Keratinocyte (primary cell): Measurements from ENCODE around the gene LRRC37B. TPM values are rescaled to one million over a fixed set of nuclear protein-coding genes. Genes with fewer than 3 reads are reported as not detected.

Source experiments
- DNase-seq: peaks from one replicate; pipeline ENCODE4 v3.0.0-alpha.2; 2011; ENCODE audit warnings: low read depth, missing footprints, low spot score
- FAIRE-seq: peaks from 2 replicates; lab custom pipeline; 2011; peaks lifted over from hg19 to GRCh38; lab: Jason Lieb, UNC
- H2AFZ ChIP-seq: 2 replicates; pipeline ENCODE4 v1.6.0; 2012; ENCODE audit warnings: low read length, control low read depth, inconsistent platforms; ENCODE audit not compliant: control insufficient read depth
- H3K27ac ChIP-seq: 2 replicates; pipeline ENCODE4 v1.5.1; 2011; ENCODE audit warnings: low read length; ENCODE audit not compliant: control insufficient read depth, insufficient read depth
- H3K27me3 ChIP-seq: 3 replicates; pipeline ENCODE4 v1.6.0; 2011; ENCODE audit warnings: low read length; ENCODE audit not compliant: control insufficient read depth, insufficient read depth; ENCODE audit errors: extremely low read depth
- H3K36me3 ChIP-seq, 2 experiments: 2 replicates in 1 of 2; 3 replicates in 1 of 2; pipeline ENCODE4 v1.5.1; 2011; ENCODE audit warnings: low read length in 2 of 2, mild to moderate bottlenecking in 1 of 2; ENCODE audit not compliant: control insufficient read depth in 2 of 2, insufficient read depth in 2 of 2; ENCODE audit errors: extremely low read depth in 1 of 2
- H3K4me1 ChIP-seq: 3 replicates; pipeline ENCODE4 v1.5.1; 2011; ENCODE audit warnings: low read length; ENCODE audit not compliant: control insufficient read depth, insufficient read depth; ENCODE audit errors: extremely low read depth
- H3K4me2 ChIP-seq: 3 replicates; pipeline ENCODE4 v1.6.0; 2011; ENCODE audit warnings: low read depth, low read length; ENCODE audit not compliant: control insufficient read depth, insufficient read depth; ENCODE audit errors: extremely low read depth
- H3K4me3 ChIP-seq, 3 experiments: fragments of 200-600 bp in 1 of 3; sonication (generic) in 1 of 3; 2 replicates in 2 of 3; 3 replicates in 1 of 3; pipeline ENCODE4 v1.5.1; 2011 to 2016; ENCODE audit warnings: low read length in 3 of 3, mild to moderate bottlenecking in 3 of 3, control low read depth in 2 of 3, inconsistent platforms in 1 of 3, low read depth in 1 of 3, mixed read lengths in 1 of 3, mixed run types in 1 of 3, moderate library complexity in 1 of 3; ENCODE audit not compliant: control insufficient read depth in 2 of 3, insufficient read depth in 2 of 3; ENCODE audit errors: extremely low read depth in 1 of 3
- H3K79me2 ChIP-seq: 2 replicates; pipeline ENCODE4 v1.6.0; 2012; ENCODE audit warnings: low read length; ENCODE audit not compliant: control insufficient read depth, insufficient read depth
- H3K9ac ChIP-seq: 3 replicates; pipeline ENCODE4 v1.6.0; 2011; ENCODE audit warnings: low read length; ENCODE audit not compliant: control insufficient read depth, insufficient read depth; ENCODE audit errors: extremely low read depth
- H3K9me1 ChIP-seq: 3 replicates; pipeline ENCODE4 v1.6.0; 2011; ENCODE audit warnings: low read length; ENCODE audit not compliant: control insufficient read depth, insufficient read depth; ENCODE audit errors: extremely low read depth
- H3K9me3 ChIP-seq: 2 replicates; pipeline ENCODE4 v1.5.1; 2012; ENCODE audit warnings: low read depth, low read length; ENCODE audit not compliant: control insufficient read depth
- H4K20me1 ChIP-seq: 3 replicates; pipeline ENCODE4 v1.6.0; 2011; ENCODE audit warnings: low read length; ENCODE audit not compliant: control insufficient read depth, insufficient read depth; ENCODE audit errors: extremely low read depth
- CTCF ChIP-seq, 3 experiments: IDR thresholded peaks in 1 of 3; conservative IDR thresholded peaks in 1 of 3; optimal IDR thresholded peaks in 1 of 3; 2 replicates in 2 of 3; 3 replicates in 1 of 3; pipeline versions ENCODE3 to v1.5.1; 2011; ENCODE audit warnings: low read length in 3 of 3, mild to moderate bottlenecking in 3 of 3, moderate library complexity in 2 of 3, control low read depth in 1 of 3, inconsistent platforms in 1 of 3; ENCODE audit not compliant: insufficient read depth in 2 of 3; ENCODE audit errors: extremely low read depth in 1 of 3
- EZH2 ChIP-seq: IDR thresholded peaks from one replicate; pipeline ENCODE4 v1.6.1; 2012; ENCODE audit warnings: inconsistent platforms, mild to moderate bottlenecking, low read length, moderate library complexity
- dilution Hi-C: fragments of 300-500 bp; cut with MboI; formaldehyde crosslinking; loops from one replicate; pipeline ENCODE4 v1.7.0; 2020; ENCODE audit warnings: low sequenced_read_pairs; ENCODE audit not compliant: extremely low pct_ligation_motif_present
- polyA plus RNA-seq, 5 experiments: library from polyadenylated mRNA; depleted of rRNA in 3 of 5; stranded (reverse) in 3 of 5; stranded (forward) in 1 of 5; unstranded in 1 of 5; fragments of >200 nt; gene quantifications; 1 replicate in 1 of 5; 2 replicates in 3 of 5; 3 replicates in 1 of 5; pipeline versions ENCODE4 v1.2.1 to v1.2.3, GENCODE V29; 2011 to 2012; ENCODE audit warnings: missing spikeins in 2 of 5, low read depth in 1 of 5, low replicate concordance in 1 of 5
- small RNA-seq, 3 experiments: library from RNA; depleted of rRNA; stranded (forward); fragments of <200 nt; gene quantifications; one replicate each; pipeline ENCODE3, GENCODE V24; 2012; ENCODE audit warnings: low read depth in 3 of 3, low replicate concordance in 1 of 3; ENCODE audit not compliant: insufficient read length in 3 of 3

LRRC37B gene
- polyA plus RNA-seq, 1 donor (not counting 4 experiments of a cell fraction or from before 2014, with no cell fraction given) = 9.9 TPM

- Histone ChIP-seq H3K9me3 (no peaks in the 10 kb centered on the region), H2AFZ (no peak overlapping the region), H4K20me1 (no peaks in the 10 kb centered on the region), H3K4me1 (peaks cover 3% of the 10 kb centered on the region), H3K9me1 (no peaks in the 10 kb centered on the region), H3K27me3 (no peaks in the 10 kb centered on the region), H3K36me3 (no peaks in the 10 kb centered on the region), H3K79me2 (no peaks in the 10 kb centered on the region), H3K4me2 (no peak overlapping the region), H3K9ac (no peak overlapping the region), H3K27ac (no peak overlapping the region), H3K4me3 (no peak overlapping the region)
- no peak for TF ChIP-seq EZH2
- TF ChIP-seq CTCF (optimal IDR thresholded peaks at IDR 0.05 in 1 of 3, IDR thresholded peaks at IDR 0.05 in 1 of 3, conservative IDR thresholded peaks at IDR 0.05 in 1 of 3; ENCODE audit: extremely low read depth in 1 of 3, insufficient read depth in 2 of 3, low read length in 3 of 3) = no peak
- DNase-seq (no peak), FAIRE-seq (no peak)
- dilution Hi-C loops = no loop called here
These were observed 95.0 kb downstream of the LRRC37B start for GRCh38 chr17:32102172-32102571.

DNA sequence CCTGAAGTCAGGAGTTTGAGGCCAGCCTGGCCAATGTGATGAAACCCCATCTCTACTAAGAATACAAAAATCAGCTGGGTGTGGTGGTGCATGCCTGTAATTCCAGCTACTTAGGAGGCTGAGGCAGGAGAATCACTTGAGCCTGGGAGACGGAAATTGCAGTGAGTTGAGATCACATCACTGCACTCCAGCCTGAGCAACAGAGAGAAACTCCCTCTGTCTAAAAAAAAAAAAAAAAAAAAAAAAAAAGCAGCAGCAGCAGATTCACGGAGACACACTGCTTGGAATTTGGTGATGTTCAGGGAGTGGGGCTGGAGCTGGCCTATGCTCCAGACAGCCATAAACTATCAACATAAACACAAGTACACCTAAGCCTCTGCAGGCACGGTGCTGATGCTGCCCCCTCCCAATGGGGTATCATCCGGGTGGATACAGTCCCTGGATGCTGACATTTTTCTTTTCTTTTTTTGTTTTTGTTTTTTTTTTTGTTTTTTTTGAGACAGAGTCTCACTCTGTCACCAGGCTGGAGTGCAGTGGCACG is 95.5 kb downstream of the LRRC37B start:
- H3K27ac ChIP-seq = no peak overlapping the region
- H4K20me1 ChIP-seq = no peaks in the 10 kb centered on the region
- H2AFZ ChIP-seq = no peak overlapping the region
- TF ChIP-seq CTCF (optimal IDR thresholded peaks at IDR 0.05 in 1 of 3, IDR thresholded peaks at IDR 0.05 in 1 of 3, conservative IDR thresholded peaks at IDR 0.05 in 1 of 3; ENCODE audit: extremely low read depth in 1 of 3, insufficient read depth in 2 of 3, low read length in 3 of 3) = no peak
- TF ChIP-seq EZH2 = no peak
- dilution Hi-C loops = no loop called here
- H3K27me3 ChIP-seq = no peaks in the 10 kb centered on the region
- no peak overlapping the region for H3K9ac ChIP-seq
- H3K4me2 ChIP-seq = no peak overlapping the region
- DNase-seq (no peak), FAIRE-seq (no peak)
- no peak overlapping the region for H3K4me3 ChIP-seq
- H3K79me2 ChIP-seq = no peaks in the 10 kb centered on the region
- H3K4me1 ChIP-seq = peaks cover 3% of the 10 kb centered on the region
- no peaks in the 10 kb centered on the region for H3K9me1 ChIP-seq
- no peaks in the 10 kb centered on the region for H3K36me3 ChIP-seq
- no peaks in the 10 kb centered on the region for H3K9me3 ChIP-seq

Small RNAs within 50 kb of the gene (small RNA-seq; reads per million reads assigned to genes)
- gene AC090616.4 = 0 reads per million in 3 experiments
- gene RNA5SP437 = 0 reads per million in 3 experiments

Other genes starting within 250 kb of the LRRC37B start
- 19.2 to 41.3 TPM (median 30.3 TPM) in 3 replicates for gene COPRS, start 148.1 kb upstream of the LRRC37B start, polyA plus RNA-seq
- 32.5 to 82.9 TPM (median 35.8 TPM) in 3 replicates for gene UTP6, start 105.7 kb upstream of the LRRC37B start, polyA plus RNA-seq
- gene SUZ12, start 70.4 kb upstream of the LRRC37B start, polyA plus RNA-seq = 10.4 to 20.8 TPM (median 12.9 TPM) in 3 replicates
- gene RHOT1, start 135.1 kb downstream of the LRRC37B start, polyA plus RNA-seq = 19.6 to 50.4 TPM (median 34.5 TPM) in 3 replicates